Kidney capillary endothelial cell (primary cell): ENCODE data around the gene BANF2.
"Not testable (repeated sequence)": the region's sequence is repeated elsewhere in the genome, so short reads cannot be mapped to it uniquely, and the experiment has no call there.

Source experiments
- DNase-seq: peaks from one replicate; pipeline ENCODE4 v3.0.0-alpha.2; 2018; ENCODE audit warnings: low spot score

The BANF2 gene

GRCh38 chr20:17683218-17684076, 16.3 kb upstream of the BANF2 start:
- DNase-seq = no peak

- no peak for DNase-seq
Measured at GRCh38 chr20:17684077-17684888, 15.5 kb upstream of the BANF2 start.

GRCh38 chr20:17685168-17685567, 14.6 kb upstream of the BANF2 start:
- DNase-seq = no peak

DNA sequence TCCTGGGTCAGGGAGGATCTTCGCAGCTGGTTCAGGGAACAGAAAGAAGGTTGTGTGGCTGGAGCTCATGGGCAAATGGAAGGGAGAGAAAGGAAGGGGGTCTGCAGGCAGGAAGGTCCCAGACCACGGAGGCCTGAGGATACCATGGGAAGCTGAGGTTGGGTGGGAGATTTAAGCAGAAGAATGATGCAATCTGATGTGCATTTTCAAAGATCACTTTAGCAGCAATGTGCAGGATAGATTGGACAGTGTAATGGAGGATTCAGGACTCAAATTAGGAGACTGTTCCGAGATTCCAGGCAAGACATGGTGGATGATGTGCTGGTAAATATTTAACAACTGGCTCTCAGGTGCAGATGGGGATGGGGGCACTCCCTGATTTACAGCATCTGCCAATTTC, 12.0 kb upstream of the BANF2 start:
- no peak for DNase-seq

DNA sequence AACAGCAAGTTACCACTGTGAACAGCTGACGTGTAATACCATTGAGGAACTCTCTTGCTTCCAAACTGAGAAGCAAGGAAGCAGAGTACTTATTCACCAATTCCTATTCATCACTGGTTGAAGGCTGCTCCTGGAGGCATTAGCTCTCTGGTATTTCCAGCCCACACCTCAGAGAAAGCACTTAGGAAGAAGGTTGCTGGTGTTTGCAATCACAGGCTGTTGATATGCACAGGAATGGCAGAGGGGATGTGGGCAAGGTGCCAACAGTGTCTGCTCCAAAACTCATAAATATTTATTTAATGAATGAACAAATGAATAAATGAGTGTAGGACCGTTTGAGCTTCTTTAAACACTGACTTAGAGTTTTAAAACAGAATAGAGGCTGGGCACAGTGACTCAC, 10.8 kb upstream of the BANF2 start:
- no peak for DNase-seq

DNA sequence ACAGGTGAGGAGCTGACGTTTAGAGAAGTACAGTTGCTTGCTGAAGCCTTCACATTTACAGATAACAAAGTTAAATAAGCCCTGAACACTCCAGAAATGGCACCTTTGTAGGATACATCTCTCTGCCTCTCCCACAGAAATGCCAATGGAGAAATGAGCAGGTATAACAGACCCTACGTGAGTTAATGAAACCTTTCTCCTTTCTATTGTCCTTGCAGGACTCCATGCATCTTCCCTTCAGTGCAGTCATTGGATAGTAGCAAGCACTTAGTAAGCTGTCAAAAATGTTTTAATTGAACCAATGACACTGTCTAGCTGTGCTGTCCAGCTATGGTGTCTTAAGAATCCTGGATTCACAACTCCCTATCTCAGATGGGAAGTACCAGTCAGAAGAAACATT, 9.6 kb upstream of the BANF2 start:
- no peak for DNase-seq

GRCh38 chr20:17691758-17692157, 8.0 kb upstream of the BANF2 start:
- no peak for DNase-seq

- no peak for DNase-seq
Measured at GRCh38 chr20:17693444-17694001, 6.2 kb upstream of the BANF2 start.

DNA sequence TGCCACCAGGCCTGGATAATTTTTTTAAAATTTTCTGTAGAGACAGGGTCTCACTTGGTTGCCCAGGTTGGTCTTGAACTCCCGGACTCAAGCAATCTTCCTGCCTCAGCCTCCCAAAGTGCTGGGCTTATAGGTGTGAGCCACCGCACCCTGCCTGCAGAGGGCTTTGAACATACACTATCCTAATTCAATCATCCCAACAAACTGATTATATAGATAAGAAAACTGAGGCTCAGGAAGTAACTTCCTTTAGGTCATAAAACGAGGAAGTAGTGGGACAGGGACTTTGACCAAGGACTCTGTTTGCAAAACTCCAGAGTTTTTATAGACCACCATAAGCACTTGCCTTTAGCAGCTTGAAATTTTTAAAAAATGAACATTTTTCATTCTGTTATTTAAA, 5.0 kb upstream of the BANF2 start:
- no peak for DNase-seq

DNA sequence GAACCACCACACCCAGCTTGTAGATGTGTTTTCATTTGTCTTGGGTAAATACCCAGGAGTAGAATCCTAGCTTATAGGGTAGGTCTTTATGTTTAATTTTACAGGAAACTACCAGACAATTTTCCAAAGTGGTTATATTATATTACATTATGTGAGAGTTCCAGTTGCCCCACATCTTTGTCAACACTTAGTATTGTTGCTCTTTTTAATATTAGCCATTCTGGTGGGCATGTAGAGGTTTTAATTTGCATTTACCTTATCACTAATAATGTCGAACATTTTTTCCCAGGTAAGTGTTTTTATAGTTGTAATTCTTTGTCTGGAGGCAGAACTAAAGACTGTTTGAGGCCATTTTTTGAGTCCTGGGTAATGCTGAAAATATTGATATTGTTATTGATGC, 3.5 kb upstream of the BANF2 start:
- DNase-seq = no peak

GRCh38 chr20:17697171-17697570, 2.6 kb upstream of the BANF2 start:
- no peak for DNase-seq

DNA sequence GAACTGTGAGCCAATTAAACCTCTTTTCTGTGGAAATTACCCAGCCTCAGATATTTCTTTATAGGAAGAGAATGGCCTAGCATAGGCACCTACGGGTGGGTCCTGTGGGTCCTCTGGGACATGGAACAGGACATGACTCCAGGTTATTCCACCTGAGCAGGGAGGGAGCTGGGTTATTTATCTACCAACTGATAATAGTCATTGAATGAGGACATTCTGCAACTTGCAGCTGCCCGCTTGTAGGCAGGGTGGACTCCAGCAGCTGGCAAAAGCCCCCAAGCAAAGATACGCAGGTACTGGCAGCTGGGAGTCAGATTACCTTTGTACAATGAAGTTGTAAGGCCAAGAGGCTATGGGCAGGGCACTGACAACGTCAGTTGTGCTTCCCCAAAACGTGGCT, 1.4 kb upstream of the BANF2 start:
- no peak for DNase-seq

- DNase-seq = no peak
Measured at GRCh38 chr20:17700637-17701036, 871 bp downstream of the BANF2 start.

GRCh38 chr20:17701826-17702225, 2.1 kb downstream of the BANF2 start:
- no peak for DNase-seq

GRCh38 chr20:17704589-17705317, 5.0 kb downstream of the BANF2 start:
- no peak for DNase-seq

DNA sequence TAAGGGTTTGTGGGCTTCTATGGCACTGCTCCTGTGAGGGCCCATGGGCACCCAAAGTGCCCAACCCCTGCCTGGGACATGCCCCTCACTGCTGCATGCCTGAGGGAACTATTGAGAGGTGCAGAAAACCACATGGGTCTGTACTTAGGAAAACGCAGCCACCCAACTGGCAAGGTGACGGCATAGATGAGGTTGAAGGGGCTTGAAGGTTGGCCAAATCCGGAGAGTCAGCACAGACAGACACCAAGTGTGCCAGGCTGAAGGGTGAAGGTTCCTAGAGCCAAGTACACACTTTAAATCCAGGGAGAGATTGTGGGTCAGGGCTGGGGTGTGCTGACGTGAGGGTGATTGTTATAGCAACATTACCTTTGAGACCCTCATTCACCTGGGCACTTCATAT, 6.2 kb downstream of the BANF2 start:
- no peak for DNase-seq

DNA sequence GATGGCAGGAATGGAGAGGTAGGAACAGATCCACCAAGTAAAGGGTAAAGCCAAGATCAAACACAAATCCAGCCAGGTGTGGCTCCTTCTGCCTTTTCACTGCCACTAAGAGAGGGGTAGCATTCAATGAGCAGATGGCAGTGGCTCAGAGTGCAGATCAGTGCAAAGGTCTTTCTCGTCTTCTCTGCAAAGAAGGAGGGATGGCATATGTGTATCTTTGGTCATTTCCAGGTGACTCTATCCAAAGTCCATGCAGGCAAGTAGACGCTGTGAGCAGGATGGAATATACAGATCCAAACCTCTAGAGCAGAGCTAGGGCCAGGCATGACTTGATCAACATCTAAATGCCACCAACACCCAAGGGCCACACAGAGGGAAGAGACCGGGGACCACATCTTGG, 6.9 kb downstream of the BANF2 start:
- no peak for DNase-seq

DNA sequence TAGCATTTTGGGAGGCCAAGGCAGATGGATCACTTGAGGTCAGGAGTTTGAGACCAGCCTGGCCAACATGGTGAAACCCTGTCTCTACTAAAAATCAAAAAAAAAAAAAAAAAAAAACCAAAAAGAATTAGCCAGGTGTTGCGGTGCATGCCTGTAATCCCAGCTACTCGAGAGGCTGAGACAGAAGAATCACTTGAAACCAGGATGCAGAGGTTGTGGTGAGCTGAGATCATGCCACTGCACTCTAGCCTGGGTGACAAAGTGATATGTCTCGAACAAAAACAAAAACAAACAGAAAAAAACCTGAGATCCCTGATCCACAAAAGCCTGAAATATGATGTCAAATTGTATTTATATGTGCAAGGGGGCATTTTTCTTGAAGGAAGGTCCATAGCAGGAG, 8.2 kb downstream of the BANF2 start:
- DNase-seq = not testable (repeated sequence)

- no peak for DNase-seq
Measured at GRCh38 chr20:17708675-17709360, 9.1 kb downstream of the BANF2 start.

DNA sequence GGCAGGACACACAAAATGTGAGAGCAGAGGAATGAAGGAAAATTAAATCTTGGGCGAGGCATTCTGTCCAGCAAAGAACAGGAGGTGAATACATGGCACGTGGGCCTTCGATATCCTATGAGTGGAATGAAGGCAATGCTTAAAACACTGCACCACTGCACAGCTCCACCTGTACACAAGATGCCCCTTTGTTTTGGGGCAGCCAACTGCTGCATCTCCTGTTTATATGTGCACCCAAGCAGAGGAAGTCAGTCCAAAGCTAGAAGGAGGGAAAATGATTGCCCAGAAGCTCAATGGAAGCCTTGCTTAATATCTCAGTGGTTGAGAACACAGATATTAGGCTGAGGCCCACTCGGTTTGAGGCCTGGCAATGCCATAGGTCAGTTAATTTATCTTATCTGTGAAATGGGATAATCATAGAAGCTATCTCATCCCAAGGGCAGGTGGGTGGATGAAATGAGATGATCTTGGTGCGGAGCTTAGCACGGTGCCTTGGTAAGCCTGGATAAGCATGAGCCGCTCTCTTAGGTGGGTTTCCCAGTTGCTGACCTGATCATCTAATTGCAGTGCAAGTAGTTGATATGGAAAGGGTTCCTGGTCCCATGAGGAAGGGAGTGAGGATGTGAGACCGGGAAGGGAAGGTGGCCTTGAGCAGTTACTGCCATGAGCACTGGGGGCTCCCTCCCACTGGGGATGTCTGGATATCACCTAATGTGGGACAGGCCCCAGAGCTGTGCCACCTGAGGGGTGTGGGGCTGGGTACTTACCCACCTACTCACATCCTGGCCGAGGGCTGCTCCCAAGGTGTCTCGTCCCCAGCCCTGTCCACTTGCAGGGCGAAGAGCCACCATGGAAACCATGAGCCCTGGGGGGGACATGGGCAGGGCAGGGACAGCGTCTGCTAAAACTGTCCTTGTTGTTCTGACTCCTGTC, 9.9 kb downstream of the BANF2 start:
- no peak for DNase-seq
